ENCODE results near the gene GABRP.
"Not testable (repeated sequence)": the region's sequence is repeated elsewhere in the genome, so short reads cannot be mapped to it uniquely, and the experiment has no call there.

GABRP gene

GRCh38 chr5:170756691-170757090, 26.8 kb upstream of the GABRP start:
- FAIRE-seq, result no peak

- FAIRE-seq, result no peak
Measured at GRCh38 chr5:170757182-170757601, 26.3 kb upstream of the GABRP start.

- no peak for FAIRE-seq
Measured at GRCh38 chr5:170757669-170758068, 25.9 kb upstream of the GABRP start.

- FAIRE-seq, result no peak
Measured at GRCh38 chr5:170758481-170758880, 25.0 kb upstream of the GABRP start.

GRCh38 chr5:170760113-170760512, 23.4 kb upstream of the GABRP start:
- FAIRE-seq, result no peak

GRCh38 chr5:170761048-170761707, 22.3 kb upstream of the GABRP start:
- FAIRE-seq, result no peak

- no peak for FAIRE-seq
Measured at GRCh38 chr5:170761708-170762066, 21.8 kb upstream of the GABRP start.

- not testable (repeated sequence) for FAIRE-seq
Measured at GRCh38 chr5:170762298-170762697, 21.2 kb upstream of the GABRP start.

- not testable (repeated sequence) for FAIRE-seq
Measured at GRCh38 chr5:170765868-170766267, 17.7 kb upstream of the GABRP start.

GRCh38 chr5:170769246-170769645, 14.3 kb upstream of the GABRP start:
- no peak for FAIRE-seq

GRCh38 chr5:170769898-170770416, 13.6 kb upstream of the GABRP start:
- no peak for FAIRE-seq

GRCh38 chr5:170771496-170771895, 12.0 kb upstream of the GABRP start:
- FAIRE-seq, result no peak

- no peak for FAIRE-seq
Measured at GRCh38 chr5:170773024-170773985, 10.2 kb upstream of the GABRP start.

- no peak for FAIRE-seq
Measured at GRCh38 chr5:170774831-170775230, 8.7 kb upstream of the GABRP start.

GRCh38 chr5:170781946-170782345, 1.6 kb upstream of the GABRP start:
- FAIRE-seq, result no peak

- no peak for FAIRE-seq
Measured at GRCh38 chr5:170782438-170782837, 1.1 kb upstream of the GABRP start.

GRCh38 chr5:170785416-170785815, 1.9 kb downstream of the GABRP start:
- no peak for FAIRE-seq

GRCh38 chr5:170787216-170787615, 3.7 kb downstream of the GABRP start:
- FAIRE-seq, result no peak

- FAIRE-seq, result no peak
Measured at GRCh38 chr5:170788626-170789304, 5.2 kb downstream of the GABRP start.

- peak; percentile 39 for FAIRE-seq
Measured at GRCh38 chr5:170791325-170791954, 7.9 kb downstream of the GABRP start.

- no peak for FAIRE-seq
Measured at GRCh38 chr5:170792878-170793277, 9.4 kb downstream of the GABRP start.

GRCh38 chr5:170795154-170795553, 11.6 kb downstream of the GABRP start:
- FAIRE-seq, result no peak

- no peak for FAIRE-seq
Measured at GRCh38 chr5:170805666-170806065, 22.1 kb downstream of the GABRP start.
